Measurements from ENCODE around the gene DCAF4.

Gene DCAF4, protein sequence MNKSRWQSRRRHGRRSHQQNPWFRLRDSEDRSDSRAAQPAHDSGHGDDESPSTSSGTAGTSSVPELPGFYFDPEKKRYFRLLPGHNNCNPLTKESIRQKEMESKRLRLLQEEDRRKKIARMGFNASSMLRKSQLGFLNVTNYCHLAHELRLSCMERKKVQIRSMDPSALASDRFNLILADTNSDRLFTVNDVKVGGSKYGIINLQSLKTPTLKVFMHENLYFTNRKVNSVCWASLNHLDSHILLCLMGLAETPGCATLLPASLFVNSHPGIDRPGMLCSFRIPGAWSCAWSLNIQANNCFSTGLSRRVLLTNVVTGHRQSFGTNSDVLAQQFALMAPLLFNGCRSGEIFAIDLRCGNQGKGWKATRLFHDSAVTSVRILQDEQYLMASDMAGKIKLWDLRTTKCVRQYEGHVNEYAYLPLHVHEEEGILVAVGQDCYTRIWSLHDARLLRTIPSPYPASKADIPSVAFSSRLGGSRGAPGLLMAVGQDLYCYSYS

DNA sequence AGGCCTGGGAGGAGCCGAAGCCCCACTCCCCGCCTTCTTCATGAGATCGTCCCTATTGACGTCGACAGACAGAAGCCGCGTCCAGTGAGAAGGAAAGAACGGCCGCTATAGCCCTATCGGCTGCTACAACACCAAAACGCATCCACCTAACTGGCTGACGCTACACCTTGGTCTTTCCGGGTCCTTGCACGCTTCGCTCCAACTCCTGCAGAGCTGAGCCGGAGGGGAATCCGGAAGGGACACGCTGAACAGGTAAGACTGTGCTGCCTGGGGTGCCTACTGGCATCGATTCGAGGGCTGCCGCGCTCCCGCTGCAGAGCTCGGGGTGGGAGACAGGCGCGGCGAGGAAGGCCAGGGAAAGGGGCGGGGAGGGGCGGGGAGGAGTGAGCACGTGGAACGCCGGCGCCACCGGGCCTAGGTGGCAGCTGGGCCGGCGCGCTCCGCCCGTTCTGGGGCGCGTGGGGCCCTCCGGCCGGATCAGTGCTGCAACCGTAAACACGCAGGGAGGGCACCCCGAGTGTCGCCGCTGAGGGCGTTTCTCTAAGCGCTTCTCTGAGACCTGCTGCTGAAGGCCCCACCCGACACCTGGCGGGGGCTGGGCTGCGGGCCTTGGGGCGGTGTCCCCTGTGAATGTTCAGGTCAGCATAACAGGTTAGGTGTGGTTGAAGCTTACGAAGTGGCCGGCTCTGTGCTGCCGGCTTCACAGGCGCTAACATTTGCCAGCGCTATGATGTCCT is at the start of gene DCAF4:
DCAF4 (plus strand) TSS at position 173 of the 737 bp plus-strand sequence. CDS start 11,515 bp downstream, outside the sequence.
- peak; percentile 77 for FAIRE-seq

GRCh38 chr14:72876710-72877063 is 49.6 kb upstream of the DCAF4 start:
- FAIRE-seq, result no peak

- no peak for FAIRE-seq
These were observed 47.5 kb upstream of the DCAF4 start for GRCh38 chr14:72878746-72879145.

- no peak for FAIRE-seq
These were observed 46.8 kb upstream of the DCAF4 start for GRCh38 chr14:72879431-72879830.

- FAIRE-seq, result no peak
These were observed 46.1 kb upstream of the DCAF4 start for GRCh38 chr14:72880164-72880563.

DNA sequence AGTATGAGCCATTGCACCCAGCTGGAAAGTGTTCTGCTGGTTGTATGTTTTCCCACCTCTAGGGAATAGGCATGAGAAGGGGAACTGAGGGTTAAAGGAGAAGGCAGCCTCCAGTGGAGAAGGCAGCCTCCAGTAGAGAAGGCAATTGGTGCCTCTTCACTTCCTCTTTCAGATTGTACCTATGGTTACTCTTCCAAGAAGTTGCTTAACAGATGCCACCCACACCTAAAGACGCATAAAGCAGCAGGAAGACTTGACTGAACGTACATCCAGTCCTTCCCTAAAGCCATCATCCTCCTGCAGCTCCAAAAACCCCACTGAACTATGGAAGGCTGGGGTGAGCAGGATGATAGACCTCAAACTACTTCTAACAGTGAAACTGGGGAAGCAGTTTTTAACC is 45.4 kb upstream of the DCAF4 start:
- FAIRE-seq, result no peak

- FAIRE-seq, result no peak
These were observed 44.7 kb upstream of the DCAF4 start for GRCh38 chr14:72881543-72881942.

- FAIRE-seq, result no peak
These were observed 44.2 kb upstream of the DCAF4 start for GRCh38 chr14:72882047-72882446.

DNA sequence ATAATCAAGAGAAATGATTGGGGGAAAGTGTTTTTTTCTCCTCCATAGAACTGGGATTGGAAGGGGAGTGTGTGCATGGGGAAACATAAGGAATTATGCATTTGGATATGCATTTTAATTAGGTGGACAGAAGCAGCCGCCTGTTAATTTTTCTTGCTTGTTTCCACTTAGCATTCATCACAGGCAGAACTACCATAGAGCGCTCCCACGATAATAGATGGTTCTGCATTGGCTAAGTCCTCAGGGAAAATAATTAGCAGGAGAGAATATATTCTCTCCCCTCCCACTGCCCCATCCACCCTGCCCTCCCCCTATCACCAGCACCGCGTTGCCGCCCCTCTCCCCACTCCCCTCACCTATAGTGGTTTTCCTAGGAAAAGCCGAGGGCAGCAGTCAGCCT is 43.8 kb upstream of the DCAF4 start:
- no peak for FAIRE-seq

GRCh38 chr14:72883109-72883508 is 43.2 kb upstream of the DCAF4 start:
- FAIRE-seq, result no peak

- FAIRE-seq, result no peak
These were observed 42.3 kb upstream of the DCAF4 start for GRCh38 chr14:72883961-72884360.

DNA sequence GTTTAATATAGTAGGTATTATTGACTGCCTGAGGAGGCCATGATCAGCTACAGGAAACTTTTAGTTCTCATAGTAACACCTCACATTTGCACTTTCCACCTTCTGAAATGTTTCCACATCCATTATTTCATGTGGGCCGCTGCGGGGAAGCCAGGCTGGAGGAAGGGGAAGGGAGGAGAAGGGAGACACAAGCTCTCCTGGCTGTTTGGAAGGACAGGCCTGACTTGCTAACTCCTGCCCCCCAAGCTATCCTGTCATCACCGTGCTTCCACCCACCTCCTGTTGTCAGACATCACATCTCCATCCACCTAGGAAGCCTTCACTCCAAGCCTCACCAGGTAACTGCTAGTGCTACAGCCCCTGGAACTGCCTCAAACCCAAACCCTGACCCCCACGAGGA is 41.9 kb upstream of the DCAF4 start:
- no peak for FAIRE-seq

DNA sequence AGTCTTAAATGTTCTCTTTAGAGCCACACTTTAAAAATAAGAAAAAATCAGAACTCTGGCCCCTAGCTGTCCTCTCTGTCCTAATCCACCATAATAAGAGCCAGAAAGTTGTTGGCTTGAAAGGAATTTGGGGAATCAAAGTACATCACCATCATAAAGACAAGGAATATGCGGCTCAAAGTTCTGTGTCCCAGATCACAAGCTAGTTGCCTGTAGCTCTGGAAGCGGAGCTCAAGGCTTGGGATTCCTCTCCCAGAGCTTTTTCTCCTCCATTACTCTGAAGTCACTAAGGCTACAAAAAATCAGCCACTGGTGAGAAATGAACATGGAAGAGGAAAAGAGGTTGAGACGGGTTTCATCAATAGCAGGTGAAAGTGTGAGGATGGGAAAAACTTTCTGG is 38.8 kb upstream of the DCAF4 start:
- FAIRE-seq, result no peak

- FAIRE-seq, result no peak
These were observed 38.1 kb upstream of the DCAF4 start for GRCh38 chr14:72888192-72888591.

GRCh38 chr14:72888636-72889201 is 37.5 kb upstream of the DCAF4 start:
- no peak for FAIRE-seq

DNA sequence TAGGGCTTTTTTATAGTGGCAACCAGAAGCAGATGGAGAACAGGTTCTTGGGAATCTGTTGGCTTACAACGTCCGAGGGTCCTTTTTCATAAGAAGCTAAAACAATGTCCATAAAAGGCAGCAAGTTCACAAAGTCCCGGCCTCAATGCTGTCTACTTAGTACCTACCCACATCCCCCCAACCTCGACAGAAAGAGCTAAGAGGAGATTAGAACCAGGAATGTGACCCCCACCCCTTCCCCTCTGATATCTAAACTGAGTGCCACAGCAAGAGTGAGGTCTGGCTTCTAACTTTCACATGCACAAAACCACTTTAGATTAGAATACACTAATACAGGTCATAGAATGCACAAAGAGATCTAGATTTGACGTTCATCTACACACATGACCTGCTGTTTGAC is 36.9 kb upstream of the DCAF4 start:
- FAIRE-seq, result no peak

- FAIRE-seq, result no peak
These were observed 34.6 kb upstream of the DCAF4 start for GRCh38 chr14:72891666-72892102.

DNA sequence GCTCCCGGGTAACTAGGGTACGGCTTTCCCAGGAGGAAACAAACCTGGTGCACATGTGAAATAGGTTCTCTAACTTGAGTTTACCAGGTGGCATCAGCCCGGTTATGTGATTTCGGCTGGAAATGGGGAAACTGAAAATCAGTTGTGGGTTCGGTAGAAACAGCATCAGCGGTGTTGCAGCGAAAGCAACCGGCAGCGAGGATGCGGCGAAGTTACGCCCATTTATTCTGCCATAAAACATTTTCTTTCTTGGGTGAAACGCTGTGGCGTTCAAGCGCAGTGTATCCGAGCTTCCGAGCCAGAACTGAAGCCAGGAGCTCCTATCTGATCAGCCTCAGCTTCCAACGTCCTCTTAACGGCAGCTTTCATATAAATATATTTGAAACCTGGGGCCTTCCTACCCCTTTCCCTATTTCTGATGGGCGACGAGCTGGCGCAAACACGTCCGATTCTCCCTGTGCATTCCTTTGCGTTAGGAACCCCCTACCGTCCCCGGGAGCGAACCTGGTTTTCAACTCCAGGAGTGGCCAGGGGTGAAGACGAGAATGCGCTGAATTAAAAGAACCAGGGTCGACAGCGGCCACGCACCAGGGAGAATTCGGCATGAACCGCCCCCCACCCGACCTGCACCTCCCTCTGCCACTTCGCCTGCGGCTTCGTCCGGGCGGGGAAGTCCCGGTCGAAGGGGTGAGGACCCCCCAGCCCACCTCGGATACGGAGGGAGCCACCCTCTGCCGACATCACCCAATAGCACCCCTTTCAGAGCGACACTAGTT is 34.0 kb upstream of the DCAF4 start:
- FAIRE-seq, result no peak

GRCh38 chr14:72892879-72893635 is 33.2 kb upstream of the DCAF4 start:
- FAIRE-seq, result no peak

- FAIRE-seq, result peak; percentile 96
These were observed 32.5 kb upstream of the DCAF4 start, which contains the start of gene DPF3 for GRCh38 chr14:72893636-72894322. Gene DPF3 (minus strand): TSS chr14:72894101. CDS start chr14:72894088, 13 bp downstream.

GRCh38 chr14:72894323-72894622 is 32.0 kb upstream of the DCAF4 start:
- no peak for FAIRE-seq
